WTC11 (cell line): ENCODE data around the gene FTL. TPM values are rescaled to one million over a fixed set of nuclear protein-coding genes. Genes with fewer than 3 reads are reported as not detected.

Experiments
- ATAC-seq: fragments of 200-7000 bp; cut with Tn5 transposase; 2 replicates; pipeline ENCODE4 v1.10.0; 2021; ENCODE audit warnings: mild to moderate bottlenecking, moderate library complexity
- CTCF ChIA-PET: fragments of 300-600 bp; sonication (Branson Sonifier 250); formaldehyde crosslinking; loops from one replicate; lab custom pipeline; 2021; ENCODE audit warnings: antibody characterized with exemption; lab: Charles Lee
- POLR2A ChIA-PET: fragments of 350-600 bp; sonication (Branson Sonifier 250); formaldehyde crosslinking; loops from one replicate; lab custom pipeline; 2021; ENCODE audit warnings: antibody characterized with exemption; lab: Charles Lee
- DNase-seq: peaks from one replicate; pipeline ENCODE4 v3.0.0; 2021; ENCODE audit warnings: low spot score
- H3K27ac Mint-ChIP-seq: 2 replicates; pipeline ENCODE4 v1.8.0; 2021; ENCODE audit warnings: mixed read lengths
- H3K27me3 Mint-ChIP-seq: 2 replicates; pipeline ENCODE4 v1.8.0; 2021; ENCODE audit warnings: low read depth, mild to moderate bottlenecking, moderate library complexity, mixed read lengths
- H3K36me3 Mint-ChIP-seq: 2 replicates; pipeline ENCODE4 v1.8.0; 2021; ENCODE audit warnings: mixed read lengths
- H3K4me1 Mint-ChIP-seq: 2 replicates; pipeline ENCODE4 v1.8.0; 2022; ENCODE audit warnings: mixed read lengths
- H3K4me3 Mint-ChIP-seq: 2 replicates; pipeline ENCODE4 v1.8.0; 2021; ENCODE audit warnings: mild to moderate bottlenecking, moderate library complexity, mixed read lengths
- H3K9me3 Mint-ChIP-seq: 2 replicates; pipeline ENCODE4 v1.8.0; 2021; ENCODE audit warnings: mixed read lengths
- FOXJ3 ChIP-seq: sonication (generic); formaldehyde crosslinking; IDR thresholded peaks from 2 replicates; pipeline ENCODE4 v1.9.0; 2021; ENCODE audit warnings: missing genetic modification reagents, mild to moderate bottlenecking, borderline replicate concordance
- GTF2I ChIP-seq: fragments of 250-450 bp; sonication (Bioruptor Pico); conservative IDR thresholded peaks from 2 replicates; pipeline ENCODE4 v1.4.0; 2021; ENCODE audit warnings: mild to moderate bottlenecking
- IRF2 ChIP-seq: sonication (generic); formaldehyde crosslinking; IDR thresholded peaks from 2 replicates; pipeline ENCODE4 v1.8.0; 2022; ENCODE audit warnings: low read depth, missing genetic modification reagents, borderline replicate concordance
- SMAD3 ChIP-seq: sonication (generic); formaldehyde crosslinking; IDR thresholded peaks from 2 replicates; pipeline ENCODE4 v1.8.0; 2022; ENCODE audit warnings: missing genetic modification reagents, mild to moderate bottlenecking, borderline replicate concordance
- ZBTB21 ChIP-seq: sonication (generic); formaldehyde crosslinking; IDR thresholded peaks from 2 replicates; pipeline ENCODE4 v1.8.1; 2023; ENCODE audit warnings: mild to moderate bottlenecking, missing genetic modification reagents, borderline replicate concordance
- ZNF121 ChIP-seq: sonication (generic); formaldehyde crosslinking; IDR thresholded peaks from 2 replicates; pipeline ENCODE4 v1.8.0; 2023; ENCODE audit warnings: missing genetic modification reagents
- ZNF396 ChIP-seq: fragments of 250-450 bp; sonication (Bioruptor Pico); IDR thresholded peaks from 2 replicates; pipeline ENCODE4 v1.8.0; 2021; ENCODE audit warnings: mild to moderate bottlenecking, moderate library complexity, borderline replicate concordance
- total RNA-seq: library from RNA; stranded (reverse); gene quantifications from 3 replicates; pipeline ENCODE4 v1.2.3, GENCODE V29; 2021
- TF ChIP-seq, protein P1 (sequence below): sonication (generic); formaldehyde crosslinking; IDR thresholded peaks from 2 replicates; pipeline ENCODE4 v1.8.1; 2023; ENCODE audit warnings: mild to moderate bottlenecking, missing genetic modification reagents, moderate library complexity
- TF ChIP-seq, protein P2 (sequence below): fragments of 250-450 bp; sonication (Bioruptor Pico); IDR thresholded peaks from 2 replicates; pipeline ENCODE4 v1.9.0; 2021; ENCODE audit warnings: moderate library complexity, mild to moderate bottlenecking, inconsistent platforms, borderline replicate concordance
- TF ChIP-seq, protein P3 (sequence below): sonication (generic); formaldehyde crosslinking; IDR thresholded peaks from 2 replicates; pipeline ENCODE4 v1.8.1; 2022; ENCODE audit warnings: low read depth, mild to moderate bottlenecking, moderate library complexity, missing genetic modification reagents, borderline replicate concordance
- TF ChIP-seq, protein P4 (sequence below): sonication (generic); formaldehyde crosslinking; IDR thresholded peaks from 2 replicates; pipeline ENCODE4 v1.8.0; 2022; ENCODE audit warnings: mild to moderate bottlenecking, missing genetic modification reagents
- TF ChIP-seq, protein P5 (sequence below): fragments of 250-450 bp; sonication (Bioruptor Pico); IDR thresholded peaks from 2 replicates; pipeline ENCODE4 v2.1.2; 2022; ENCODE audit warnings: mild to moderate bottlenecking, moderate library complexity
- TF ChIP-seq, protein P6 (sequence below): fragments of 200-600 bp; IDR thresholded peaks from 2 replicates; pipeline ENCODE4 v1.8.0; 2022; ENCODE audit warnings: antibody characterized with exemption
- TF ChIP-seq, protein P7 (sequence below): fragments of 250-450 bp; sonication (Bioruptor Pico); IDR thresholded peaks from 2 replicates; pipeline ENCODE4 v1.9.0; 2021; ENCODE audit warnings: mild to moderate bottlenecking, borderline replicate concordance

The FTL gene
- total RNA-seq, 1 experiment from 2014 or later: 1,061 TPM

DNA sequence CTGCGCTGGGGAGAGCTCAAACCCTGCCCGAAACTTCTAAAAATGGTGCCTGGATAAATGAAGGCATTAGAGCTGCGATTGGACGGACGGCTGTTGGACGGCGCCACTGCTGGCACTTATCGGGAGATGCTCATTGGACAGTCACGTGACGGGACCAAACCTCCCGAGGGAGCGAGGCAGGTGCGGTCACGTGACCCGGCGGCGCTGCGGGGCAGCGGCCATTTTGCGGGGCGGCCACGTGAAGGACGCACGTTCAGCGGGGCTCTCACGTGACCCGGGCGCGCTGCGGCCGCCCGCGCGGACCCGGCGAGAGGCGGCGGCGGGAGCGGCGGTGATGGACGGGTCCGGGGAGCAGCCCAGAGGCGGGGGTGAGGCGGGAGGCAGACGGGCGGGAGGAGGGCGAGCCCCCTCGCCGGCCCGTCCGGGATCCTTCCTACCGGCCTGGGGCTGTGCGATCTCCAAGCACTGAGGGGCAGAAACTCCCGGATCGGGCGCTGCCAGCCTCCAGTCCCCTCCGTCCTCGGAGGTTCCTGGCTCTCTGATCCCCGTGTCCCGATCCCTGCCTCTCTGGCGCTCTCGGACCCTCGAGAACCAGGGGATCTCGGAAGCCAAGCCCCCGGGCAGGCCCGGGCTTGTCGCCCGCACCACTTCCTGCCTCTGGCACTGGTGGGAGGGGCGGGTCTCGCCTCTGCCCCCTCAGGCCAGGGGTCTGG, 10.4 kb upstream of the FTL start, which contains the start of gene BAX (continued):
- TF ChIP-seq IRF2: no peak
- TF ChIP-seq, protein P1, sequence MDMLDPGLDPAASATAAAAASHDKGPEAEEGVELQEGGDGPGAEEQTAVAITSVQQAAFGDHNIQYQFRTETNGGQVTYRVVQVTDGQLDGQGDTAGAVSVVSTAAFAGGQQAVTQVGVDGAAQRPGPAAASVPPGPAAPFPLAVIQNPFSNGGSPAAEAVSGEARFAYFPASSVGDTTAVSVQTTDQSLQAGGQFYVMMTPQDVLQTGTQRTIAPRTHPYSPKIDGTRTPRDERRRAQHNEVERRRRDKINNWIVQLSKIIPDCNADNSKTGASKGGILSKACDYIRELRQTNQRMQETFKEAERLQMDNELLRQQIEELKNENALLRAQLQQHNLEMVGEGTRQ (CRISPR knock-in tag): peak; percentile 100

DNA sequence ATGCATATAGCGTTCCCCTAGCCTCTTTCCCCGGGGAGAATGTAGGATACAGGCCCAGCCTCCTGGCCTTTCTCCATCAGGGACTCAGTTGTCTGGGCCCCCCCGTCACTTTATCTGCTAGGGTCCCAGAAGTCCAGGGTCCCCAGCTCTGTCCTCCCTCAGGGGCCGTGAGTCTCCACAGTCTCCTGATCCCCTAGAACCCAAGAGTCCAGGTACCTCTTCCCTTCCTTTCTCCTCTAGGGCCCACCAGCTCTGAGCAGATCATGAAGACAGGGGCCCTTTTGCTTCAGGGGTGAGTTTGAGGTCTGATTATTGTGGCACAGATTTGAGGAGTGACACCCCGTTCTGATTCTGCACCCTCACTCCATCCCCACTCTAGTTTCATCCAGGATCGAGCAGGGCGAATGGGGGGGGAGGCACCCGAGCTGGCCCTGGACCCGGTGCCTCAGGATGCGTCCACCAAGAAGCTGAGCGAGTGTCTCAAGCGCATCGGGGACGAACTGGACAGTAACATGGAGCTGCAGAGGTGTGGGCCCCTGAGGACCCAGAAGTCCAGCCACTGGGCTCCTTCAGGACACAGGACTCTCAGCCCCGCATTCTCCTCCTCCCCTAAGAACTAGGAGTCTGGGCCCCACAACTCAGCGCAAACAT, 9.7 kb upstream of the FTL start:
- peaks cover 15% of the 10 kb centered on the region for H3K27me3 Mint-ChIP-seq
- ATAC-seq (no peak), DNase-seq (no peak)
- peak overlapping the region; percentile 86 for H3K4me3 Mint-ChIP-seq
- ChIA-PET CTCF (interaction anchor here (0.5 to 1.6 kb wide), 3 partner anchors 15 to 191 kb away, joined by 3 to 9 read pairs (median 5); no protein-coding TSS in a partner anchor), POLR2A (no interaction called here)
- peaks cover 18% of the 10 kb centered on the region for H3K4me1 Mint-ChIP-seq
- peak overlapping the region; percentile 91 for H3K27ac Mint-ChIP-seq
- no peak for TF ChIP-seq SMAD3 (CRISPR knock-in tag)
- TF ChIP-seq, protein P2, sequence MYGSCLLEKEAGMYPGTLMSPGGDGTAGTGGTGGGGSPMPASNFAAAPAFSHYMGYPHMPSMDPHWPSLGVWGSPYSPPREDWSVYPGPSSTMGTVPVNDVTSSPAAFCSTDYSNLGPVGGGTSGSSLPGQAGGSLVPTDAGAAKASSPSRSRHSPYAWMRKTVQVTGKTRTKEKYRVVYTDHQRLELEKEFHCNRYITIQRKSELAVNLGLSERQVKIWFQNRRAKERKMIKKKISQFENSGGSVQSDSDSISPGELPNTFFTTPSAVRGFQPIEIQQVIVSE (CRISPR knock-in tag): no peak
- no peaks in the 10 kb centered on the region for H3K9me3 Mint-ChIP-seq
- H3K36me3 Mint-ChIP-seq: peaks cover 37% of the 10 kb centered on the region

DNA sequence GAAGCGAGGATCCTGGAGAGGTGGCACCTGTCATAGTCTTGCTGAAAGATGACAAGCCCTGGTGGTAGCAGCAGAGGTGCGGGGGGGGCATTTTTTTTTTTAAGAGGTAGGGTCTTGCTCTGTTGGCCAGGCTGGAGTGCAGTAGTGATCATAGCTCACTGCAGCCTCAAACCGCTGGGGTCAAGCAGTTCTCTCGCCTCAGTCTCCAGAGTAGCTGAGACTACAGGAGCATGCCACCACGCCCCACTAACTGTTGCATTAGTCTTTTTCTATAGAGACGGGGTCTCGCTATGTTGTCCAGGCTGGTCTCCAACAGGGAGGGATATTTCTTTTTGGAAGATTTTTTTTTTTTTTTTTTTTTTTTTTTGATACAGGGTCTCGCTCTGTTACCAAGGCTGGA, 7.1 kb upstream of the FTL start:
- Mint-ChIP-seq H3K36me3 (peaks cover 43% of the 10 kb centered on the region), H3K27me3 (no peaks in the 10 kb centered on the region), H3K4me3 (no peak overlapping the region), H3K27ac (no peak overlapping the region), H3K9me3 (no peaks in the 10 kb centered on the region), H3K4me1 (peaks cover 25% of the 10 kb centered on the region)
- ChIA-PET CTCF (interaction anchor here (2.6 kb wide), 1 partner anchor 13 kb away, joined by 9 read pairs; no protein-coding TSS in a partner anchor), POLR2A (interaction anchor here (0.6 kb wide), 1 partner anchor 77 kb away, joined by 3 read pairs; no protein-coding TSS in a partner anchor)
- ATAC-seq (no peak), DNase-seq (no peak)
- TF ChIP-seq ZNF121 (CRISPR knock-in tag): peak; percentile 95
- TF ChIP-seq, protein P3, sequence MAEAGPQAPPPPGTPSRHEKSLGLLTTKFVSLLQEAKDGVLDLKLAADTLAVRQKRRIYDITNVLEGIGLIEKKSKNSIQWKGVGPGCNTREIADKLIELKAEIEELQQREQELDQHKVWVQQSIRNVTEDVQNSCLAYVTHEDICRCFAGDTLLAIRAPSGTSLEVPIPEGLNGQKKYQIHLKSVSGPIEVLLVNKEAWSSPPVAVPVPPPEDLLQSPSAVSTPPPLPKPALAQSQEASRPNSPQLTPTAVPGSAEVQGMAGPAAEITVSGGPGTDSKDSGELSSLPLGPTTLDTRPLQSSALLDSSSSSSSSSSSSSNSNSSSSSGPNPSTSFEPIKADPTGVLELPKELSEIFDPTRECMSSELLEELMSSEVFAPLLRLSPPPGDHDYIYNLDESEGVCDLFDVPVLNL (CRISPR knock-in tag): no peak

DNA sequence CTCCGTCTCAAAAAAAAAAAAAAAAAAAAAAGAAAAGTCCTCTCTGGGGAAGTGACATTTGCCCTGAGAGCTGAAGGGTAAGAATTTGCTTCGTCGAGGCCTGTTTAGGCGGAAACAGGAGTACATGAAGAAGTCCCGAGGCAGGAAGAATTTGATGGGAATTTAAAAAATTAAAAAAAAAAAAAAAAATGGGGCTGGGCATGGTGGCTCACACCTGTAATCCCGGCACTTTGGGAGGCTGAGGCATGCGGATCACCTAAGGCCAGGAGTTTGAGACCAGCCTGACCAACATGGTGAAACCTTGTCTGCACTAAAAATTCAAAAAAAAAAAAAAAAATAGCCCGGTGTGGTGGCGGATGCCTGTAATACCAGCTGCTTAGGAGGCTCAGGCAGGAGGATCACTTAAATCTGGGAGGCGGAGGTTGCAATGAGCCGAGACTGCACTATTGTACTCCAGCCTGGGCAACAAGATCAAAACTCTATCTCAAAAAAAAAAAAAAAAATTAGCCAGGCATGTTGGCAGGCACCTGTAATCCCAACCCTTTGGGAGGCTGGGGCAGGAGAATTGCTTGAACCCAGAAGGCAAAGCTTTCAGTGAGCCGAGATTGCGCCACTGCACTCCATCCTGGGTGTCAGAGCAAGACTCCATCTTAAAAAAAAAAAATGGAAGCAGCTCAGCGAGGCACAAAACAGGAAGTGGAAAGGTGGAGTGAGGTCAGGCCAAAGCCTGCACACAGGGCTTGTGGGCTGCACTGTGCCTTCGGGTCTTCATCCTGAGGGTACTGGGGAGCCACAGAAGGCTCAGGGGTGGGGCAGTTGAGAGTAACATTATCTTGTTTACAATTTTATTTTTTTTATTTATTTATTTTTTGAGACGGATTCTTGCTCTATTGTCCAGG, 5.5 kb upstream of the FTL start:
- Mint-ChIP-seq H3K4me3 (no peak overlapping the region), H3K27me3 (no peaks in the 10 kb centered on the region), H3K9me3 (no peaks in the 10 kb centered on the region), H3K36me3 (peaks cover 43% of the 10 kb centered on the region), H3K27ac (no peak overlapping the region), H3K4me1 (peaks cover 36% of the 10 kb centered on the region)
- no peak for ATAC-seq
- POLR2A ChIA-PET: interaction anchor here (0.6 kb wide), 1 partner anchor 101 kb away, joined by 3 read pairs; no protein-coding TSS in a partner anchor
- CTCF ChIA-PET: interaction anchor here (1.2 to 2.6 kb wide), 2 partner anchors 11 to 27 kb away, joined by 4 to 9 read pairs; partner anchors contain the start of gene DHDH
- no peak for DNase-seq
- TF ChIP-seq, protein P4, sequence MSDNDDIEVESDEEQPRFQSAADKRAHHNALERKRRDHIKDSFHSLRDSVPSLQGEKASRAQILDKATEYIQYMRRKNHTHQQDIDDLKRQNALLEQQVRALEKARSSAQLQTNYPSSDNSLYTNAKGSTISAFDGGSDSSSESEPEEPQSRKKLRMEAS (CRISPR knock-in tag): no peak
- no peak for TF ChIP-seq ZBTB21 (CRISPR knock-in tag)
- TF ChIP-seq SMAD3 (CRISPR knock-in tag): no peak
- no peak for TF ChIP-seq FOXJ3 (CRISPR knock-in tag)
- TF ChIP-seq, protein P5, sequence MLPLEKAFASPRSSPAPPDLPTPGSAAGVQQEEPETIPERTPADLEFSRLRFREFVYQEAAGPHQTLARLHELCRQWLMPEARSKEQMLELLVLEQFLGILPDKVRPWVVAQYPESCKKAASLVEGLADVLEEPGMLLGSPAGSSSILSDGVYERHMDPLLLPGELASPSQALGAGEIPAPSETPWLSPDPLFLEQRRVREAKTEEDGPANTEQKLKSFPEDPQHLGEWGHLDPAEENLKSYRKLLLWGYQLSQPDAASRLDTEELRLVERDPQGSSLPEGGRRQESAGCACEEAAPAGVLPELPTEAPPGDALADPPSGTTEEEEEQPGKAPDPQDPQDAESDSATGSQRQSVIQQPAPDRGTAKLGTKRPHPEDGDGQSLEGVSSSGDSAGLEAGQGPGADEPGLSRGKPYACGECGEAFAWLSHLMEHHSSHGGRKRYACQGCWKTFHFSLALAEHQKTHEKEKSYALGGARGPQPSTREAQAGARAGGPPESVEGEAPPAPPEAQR (CRISPR knock-in tag): no peak
- TF ChIP-seq ZNF396 (CRISPR knock-in tag): no peak
- TF ChIP-seq, protein P6, sequence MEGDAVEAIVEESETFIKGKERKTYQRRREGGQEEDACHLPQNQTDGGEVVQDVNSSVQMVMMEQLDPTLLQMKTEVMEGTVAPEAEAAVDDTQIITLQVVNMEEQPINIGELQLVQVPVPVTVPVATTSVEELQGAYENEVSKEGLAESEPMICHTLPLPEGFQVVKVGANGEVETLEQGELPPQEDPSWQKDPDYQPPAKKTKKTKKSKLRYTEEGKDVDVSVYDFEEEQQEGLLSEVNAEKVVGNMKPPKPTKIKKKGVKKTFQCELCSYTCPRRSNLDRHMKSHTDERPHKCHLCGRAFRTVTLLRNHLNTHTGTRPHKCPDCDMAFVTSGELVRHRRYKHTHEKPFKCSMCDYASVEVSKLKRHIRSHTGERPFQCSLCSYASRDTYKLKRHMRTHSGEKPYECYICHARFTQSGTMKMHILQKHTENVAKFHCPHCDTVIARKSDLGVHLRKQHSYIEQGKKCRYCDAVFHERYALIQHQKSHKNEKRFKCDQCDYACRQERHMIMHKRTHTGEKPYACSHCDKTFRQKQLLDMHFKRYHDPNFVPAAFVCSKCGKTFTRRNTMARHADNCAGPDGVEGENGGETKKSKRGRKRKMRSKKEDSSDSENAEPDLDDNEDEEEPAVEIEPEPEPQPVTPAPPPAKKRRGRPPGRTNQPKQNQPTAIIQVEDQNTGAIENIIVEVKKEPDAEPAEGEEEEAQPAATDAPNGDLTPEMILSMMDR: no peak
- TF ChIP-seq GTF2I (CRISPR knock-in tag): no peak
- TF ChIP-seq, protein P7, sequence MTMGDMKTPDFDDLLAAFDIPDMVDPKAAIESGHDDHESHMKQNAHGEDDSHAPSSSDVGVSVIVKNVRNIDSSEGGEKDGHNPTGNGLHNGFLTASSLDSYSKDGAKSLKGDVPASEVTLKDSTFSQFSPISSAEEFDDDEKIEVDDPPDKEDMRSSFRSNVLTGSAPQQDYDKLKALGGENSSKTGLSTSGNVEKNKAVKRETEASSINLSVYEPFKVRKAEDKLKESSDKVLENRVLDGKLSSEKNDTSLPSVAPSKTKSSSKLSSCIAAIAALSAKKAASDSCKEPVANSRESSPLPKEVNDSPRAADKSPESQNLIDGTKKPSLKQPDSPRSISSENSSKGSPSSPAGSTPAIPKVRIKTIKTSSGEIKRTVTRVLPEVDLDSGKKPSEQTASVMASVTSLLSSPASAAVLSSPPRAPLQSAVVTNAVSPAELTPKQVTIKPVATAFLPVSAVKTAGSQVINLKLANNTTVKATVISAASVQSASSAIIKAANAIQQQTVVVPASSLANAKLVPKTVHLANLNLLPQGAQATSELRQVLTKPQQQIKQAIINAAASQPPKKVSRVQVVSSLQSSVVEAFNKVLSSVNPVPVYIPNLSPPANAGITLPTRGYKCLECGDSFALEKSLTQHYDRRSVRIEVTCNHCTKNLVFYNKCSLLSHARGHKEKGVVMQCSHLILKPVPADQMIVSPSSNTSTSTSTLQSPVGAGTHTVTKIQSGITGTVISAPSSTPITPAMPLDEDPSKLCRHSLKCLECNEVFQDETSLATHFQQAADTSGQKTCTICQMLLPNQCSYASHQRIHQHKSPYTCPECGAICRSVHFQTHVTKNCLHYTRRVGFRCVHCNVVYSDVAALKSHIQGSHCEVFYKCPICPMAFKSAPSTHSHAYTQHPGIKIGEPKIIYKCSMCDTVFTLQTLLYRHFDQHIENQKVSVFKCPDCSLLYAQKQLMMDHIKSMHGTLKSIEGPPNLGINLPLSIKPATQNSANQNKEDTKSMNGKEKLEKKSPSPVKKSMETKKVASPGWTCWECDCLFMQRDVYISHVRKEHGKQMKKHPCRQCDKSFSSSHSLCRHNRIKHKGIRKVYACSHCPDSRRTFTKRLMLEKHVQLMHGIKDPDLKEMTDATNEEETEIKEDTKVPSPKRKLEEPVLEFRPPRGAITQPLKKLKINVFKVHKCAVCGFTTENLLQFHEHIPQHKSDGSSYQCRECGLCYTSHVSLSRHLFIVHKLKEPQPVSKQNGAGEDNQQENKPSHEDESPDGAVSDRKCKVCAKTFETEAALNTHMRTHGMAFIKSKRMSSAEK (CRISPR knock-in tag): no peak
